Urinary bladder (tissue), 4 donors: ENCODE results near the gene ITPR2. TPM values are rescaled to one million over a fixed set of nuclear protein-coding genes. Genes with fewer than 3 reads are reported as not detected.
"Not testable (repeated sequence)": the region's sequence is repeated elsewhere in the genome, so short reads cannot be mapped to it uniquely, and the experiment has no call there.

Experiments
- DNase-seq: peaks from one replicate; pipeline ENCODE4 v3.0.0-alpha.2; 2015; ENCODE audit errors: extremely low spot score
- H3K27ac ChIP-seq: one replicate; pipeline ENCODE4 v1.5.1; 2013; ENCODE audit warnings: low read depth, mild to moderate bottlenecking, moderate library complexity
- H3K36me3 ChIP-seq: one replicate; pipeline ENCODE4 v1.6.1; 2013; ENCODE audit warnings: mild to moderate bottlenecking, moderate library complexity; ENCODE audit not compliant: insufficient read depth
- H3K4me1 ChIP-seq: one replicate; pipeline ENCODE4 v1.6.1; 2013; ENCODE audit warnings: mild to moderate bottlenecking, moderate library complexity; ENCODE audit not compliant: insufficient read depth
- H3K4me3 ChIP-seq: one replicate; pipeline ENCODE4 v1.5.1; 2013; ENCODE audit warnings: low read depth, low read length
- WGBS: extraction: QIAGEN DNeasy Blood & Tissue Kit; methylation state at CpG from one replicate; pipeline ENCODE4 v1.1.7; 2013; 5-methylcytosine and 5-hydroxymethylcytosine counted together
- polyA plus RNA-seq: library from polyadenylated mRNA; stranded (reverse); fragments of 200-250 nt; gene quantifications from one replicate; pipeline ENCODE4 v1.2.3, GENCODE V29; 2013
- total RNA-seq: library from RNA; depleted of rRNA; stranded (reverse); fragments of >200 nt; gene quantifications from one replicate; pipeline ENCODE4 v1.2.3, GENCODE V29; 2014
- donor health status: healthy with polysubstance abuse.
- donor health status: healthy.

The ITPR2 gene
- total and polyA plus RNA-seq, 2 donors: 5.6 to 48.2 TPM

DNA sequence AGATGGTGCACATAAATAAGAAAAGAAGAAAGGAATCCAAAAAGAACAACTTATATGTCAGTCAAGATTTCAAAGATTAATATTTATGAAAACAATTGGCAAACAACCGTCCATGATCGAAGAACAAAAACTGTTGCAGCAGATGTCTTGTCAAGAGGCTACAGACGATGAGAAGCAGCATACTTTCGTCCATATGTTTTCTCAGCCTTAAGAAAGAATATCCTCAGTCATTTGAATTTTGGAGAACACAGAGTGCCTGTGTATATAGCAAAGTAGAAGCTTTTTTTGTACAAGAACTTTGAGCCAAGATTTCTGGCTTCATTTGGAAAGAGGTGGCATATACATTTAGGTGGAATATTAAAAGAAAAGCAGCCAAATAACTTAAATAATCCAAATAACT, 297.2 kb downstream of the ITPR2 start:
- WGBS: 85% methylated on average over 4 of the region's 4 CpGs
- no peak for DNase-seq
- H3K36me3 ChIP-seq: no peaks in the 10 kb centered on the region
- H3K4me1 ChIP-seq: no peaks in the 10 kb centered on the region
- no peak overlapping the region for H3K4me3 ChIP-seq
- no peak overlapping the region for H3K27ac ChIP-seq

DNA sequence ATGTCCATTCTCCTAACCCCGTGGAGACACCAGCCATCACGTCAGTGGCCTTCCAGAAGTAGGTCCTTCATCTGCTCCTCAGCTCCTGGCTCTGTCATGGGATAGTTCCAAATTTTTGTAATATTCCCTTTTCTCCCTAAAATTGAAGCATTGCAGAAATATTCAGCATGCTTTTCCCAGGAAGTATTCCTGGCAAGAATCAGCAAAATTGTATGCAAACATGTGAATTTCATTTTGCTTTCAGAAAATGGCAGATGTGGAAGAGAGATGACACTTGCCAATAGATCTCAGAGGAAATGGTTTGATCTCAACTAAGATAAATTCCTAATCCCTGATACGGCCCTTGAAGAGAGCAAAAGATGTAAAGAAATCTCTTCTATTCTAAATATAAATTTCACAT, 298.9 kb downstream of the ITPR2 start:
- H3K4me3 ChIP-seq: no peak overlapping the region
- DNase-seq: no peak
- no peaks in the 10 kb centered on the region for H3K4me1 ChIP-seq
- 86% methylated on average over 3 of the region's 3 CpGs for WGBS
- no peak overlapping the region for H3K27ac ChIP-seq
- no peaks in the 10 kb centered on the region for H3K36me3 ChIP-seq

DNA sequence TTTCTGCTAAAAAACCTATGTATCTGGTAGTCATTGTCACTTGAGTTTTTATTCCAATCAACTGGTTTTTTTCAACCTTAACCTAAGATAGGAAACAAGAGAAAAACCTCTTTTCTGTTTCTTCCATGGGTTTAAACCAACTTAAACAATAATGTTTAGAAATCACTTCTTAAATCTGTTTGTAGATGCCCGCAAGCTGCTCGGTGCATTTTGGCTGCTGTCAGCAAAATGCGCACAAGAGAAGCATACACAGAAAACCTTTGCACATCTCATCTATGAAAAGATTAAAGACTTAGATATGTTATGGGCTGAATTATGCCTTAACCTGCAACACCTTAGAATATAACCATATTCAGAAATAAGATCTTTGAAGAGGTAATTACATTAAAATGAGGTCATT, 299.8 kb downstream of the ITPR2 start:
- no peaks in the 10 kb centered on the region for H3K4me1 ChIP-seq
- no peak overlapping the region for H3K27ac ChIP-seq
- no peaks in the 10 kb centered on the region for H3K36me3 ChIP-seq
- DNase-seq: no peak
- 92% methylated on average over 3 of the region's 3 CpGs for WGBS
- H3K4me3 ChIP-seq: no peak overlapping the region

DNA sequence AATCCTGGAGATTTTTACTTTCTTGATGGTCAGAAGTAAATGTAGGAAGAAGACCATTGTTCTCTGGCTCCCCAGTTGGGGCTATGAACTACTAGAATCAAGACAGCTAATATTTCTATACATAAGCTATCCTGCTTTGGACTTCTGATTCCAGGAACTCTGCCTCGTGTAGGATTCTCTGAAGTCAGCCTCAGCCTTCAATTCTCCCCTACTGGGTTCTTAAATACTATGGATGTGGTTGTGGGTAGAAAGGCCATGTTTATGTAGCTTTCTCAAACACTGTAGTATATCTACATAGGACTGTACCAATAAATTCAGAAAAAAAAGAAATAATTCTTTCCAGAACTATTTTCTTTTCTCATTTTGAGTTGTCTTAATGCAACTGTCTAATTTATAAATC, 302.5 kb downstream of the ITPR2 start:
- Histone ChIP-seq H3K4me3 (no peak overlapping the region), H3K36me3 (no peaks in the 10 kb centered on the region), H3K27ac (no peak overlapping the region), H3K4me1 (no peaks in the 10 kb centered on the region)
- WGBS: 77% methylated on average over 1 of the region's 1 CpG
- no peak for DNase-seq

DNA sequence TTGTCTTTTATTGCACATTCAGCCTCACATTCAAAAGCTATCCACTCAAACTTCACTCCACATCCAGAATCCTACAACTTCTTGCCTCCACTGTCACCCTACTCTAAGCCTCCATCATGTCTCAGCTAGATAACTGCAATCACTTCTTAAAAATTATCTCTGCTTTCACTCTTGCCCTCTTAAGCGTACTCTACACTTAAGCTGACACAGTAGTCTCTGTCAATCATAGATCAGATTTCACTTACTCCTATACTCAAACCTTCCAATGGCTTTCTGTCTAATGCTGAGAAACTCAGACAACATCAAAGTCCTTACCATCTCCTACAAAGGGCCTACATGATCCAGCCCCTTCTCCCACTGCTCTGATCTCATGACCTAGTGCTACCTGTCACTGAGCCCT, 304.1 kb downstream of the ITPR2 start:
- no peak overlapping the region for H3K27ac ChIP-seq
- no peaks in the 10 kb centered on the region for H3K36me3 ChIP-seq
- WGBS: 93% methylated on average over 1 of the region's 1 CpG
- H3K4me3 ChIP-seq: no peak overlapping the region
- no peak for DNase-seq
- H3K4me1 ChIP-seq: no peaks in the 10 kb centered on the region

DNA sequence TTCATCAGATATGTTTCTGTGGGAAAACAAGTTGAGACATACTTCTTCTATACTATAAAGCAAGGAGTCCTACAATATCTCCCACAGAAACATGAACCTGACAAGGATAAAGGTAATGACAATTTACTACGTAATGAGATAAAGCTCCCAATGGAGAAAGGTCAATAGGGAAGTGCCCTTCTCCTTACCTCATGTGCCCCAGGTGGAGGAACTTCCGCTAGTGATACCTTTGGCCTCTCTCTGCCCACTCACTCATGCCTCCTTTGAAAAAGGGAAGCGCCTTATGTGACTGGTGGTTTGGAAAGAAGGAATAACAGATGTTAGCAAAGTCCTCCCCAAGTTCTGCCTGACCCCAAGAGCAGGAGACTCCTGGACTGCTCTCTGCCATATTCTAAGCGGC, 305.3 kb downstream of the ITPR2 start:
- 94% methylated on average over 4 of the region's 4 CpGs for WGBS
- H3K4me1 ChIP-seq: no peaks in the 10 kb centered on the region
- DNase-seq: no peak
- no peaks in the 10 kb centered on the region for H3K36me3 ChIP-seq
- no peak overlapping the region for H3K4me3 ChIP-seq
- no peak overlapping the region for H3K27ac ChIP-seq

DNA sequence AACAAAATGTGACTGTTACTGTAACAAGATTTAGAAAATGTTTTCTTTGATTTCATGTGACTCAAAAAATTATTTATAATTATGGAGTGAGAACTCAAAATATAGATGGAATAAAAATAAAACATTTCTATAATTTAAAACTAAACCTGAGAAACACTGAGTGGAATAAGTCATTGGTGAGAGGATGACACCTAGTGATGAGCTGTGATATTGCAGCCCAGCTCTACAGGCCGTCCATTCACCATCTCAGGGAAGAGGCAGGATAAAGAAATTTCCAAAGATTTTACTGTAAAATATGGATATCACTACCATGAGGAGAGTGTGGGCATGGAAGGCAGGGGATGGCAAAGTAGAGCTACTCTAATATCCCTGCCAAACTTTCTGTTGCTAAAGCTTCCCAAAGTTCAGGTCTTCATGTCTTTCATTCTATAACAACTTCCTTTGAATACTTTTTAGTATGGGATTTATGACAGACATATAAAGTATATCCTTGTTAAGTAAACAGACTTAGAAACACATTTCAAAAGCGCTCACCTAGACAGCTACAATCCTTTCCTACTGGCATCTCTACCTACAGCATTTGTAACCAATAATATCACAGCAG, 308.0 kb downstream of the ITPR2 start:
- Histone ChIP-seq H3K4me3 (no peak overlapping the region), H3K27ac (no peak overlapping the region), H3K36me3 (no peaks in the 10 kb centered on the region), H3K4me1 (no peaks in the 10 kb centered on the region)
- DNase-seq: no peak
- WGBS: 99% methylated on average over 2 of the region's 2 CpGs

DNA sequence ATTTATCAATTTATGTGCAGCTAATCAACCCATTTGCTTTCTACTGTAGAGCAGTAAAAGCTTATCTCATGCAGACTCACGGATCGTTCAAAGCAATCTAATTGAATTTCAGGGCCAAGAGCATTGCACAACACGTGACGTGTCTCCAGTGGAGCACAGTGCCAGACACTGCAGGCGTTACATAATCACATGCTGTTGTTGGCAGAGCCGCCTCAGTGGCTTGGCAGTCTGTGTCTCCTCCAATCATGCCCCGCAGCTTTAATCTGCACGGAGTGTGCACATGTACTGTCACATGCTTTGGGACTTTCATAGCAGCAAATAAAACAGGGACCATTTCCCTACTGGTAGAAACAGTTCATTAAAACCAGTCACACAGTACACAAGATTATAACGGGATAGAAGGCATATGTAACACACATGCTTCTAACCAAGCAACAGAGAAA, 309.3 kb downstream of the ITPR2 start:
- Histone ChIP-seq H3K27ac (peak overlapping the region; percentile 5), H3K4me1 (no peaks in the 10 kb centered on the region), H3K36me3 (no peaks in the 10 kb centered on the region), H3K4me3 (no peak overlapping the region)
- peak; percentile 29 for DNase-seq
- 19% methylated on average over 9 of the region's 9 CpGs for WGBS

DNA sequence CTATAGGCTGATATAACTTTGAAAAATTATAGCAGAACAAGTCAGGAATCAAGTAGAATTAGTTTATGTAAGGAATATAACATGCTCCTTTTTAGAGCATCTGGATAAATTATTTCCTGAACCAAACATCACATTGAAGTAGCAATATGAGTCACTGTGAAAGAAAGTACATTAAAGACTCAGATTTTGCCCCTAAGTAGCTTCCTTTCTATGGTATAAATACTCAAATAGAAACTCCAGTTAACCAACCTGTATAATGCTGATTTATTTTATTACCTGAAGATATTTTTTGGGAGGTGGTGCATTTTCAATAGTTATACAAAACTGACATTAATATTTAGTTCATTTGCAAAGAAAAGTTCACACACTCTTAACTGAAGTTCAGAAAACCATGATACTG, 312.1 kb downstream of the ITPR2 start:
- Histone ChIP-seq H3K27ac (no peak overlapping the region), H3K36me3 (no peaks in the 10 kb centered on the region), H3K4me3 (no peak overlapping the region), H3K4me1 (no peaks in the 10 kb centered on the region)
- no peak for DNase-seq

DNA sequence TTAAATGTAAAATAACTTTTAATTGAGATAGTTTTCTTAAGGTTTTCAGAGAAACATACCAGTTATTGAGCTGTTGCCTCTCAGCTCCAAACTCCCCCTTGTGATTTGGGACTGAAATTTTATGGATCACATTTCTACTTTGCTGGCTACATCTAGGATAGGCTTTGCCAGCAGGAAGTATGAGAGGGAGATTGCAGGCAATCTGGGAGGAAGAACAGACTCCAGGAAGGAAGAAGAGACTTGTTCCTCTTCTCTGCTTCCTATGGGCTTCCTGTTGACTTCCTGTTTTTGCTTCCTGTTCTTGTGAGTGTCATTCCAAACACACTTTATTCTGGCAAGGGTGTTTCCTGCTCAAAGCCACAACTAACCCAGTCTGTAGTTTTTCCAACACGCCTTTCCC, 312.9 kb downstream of the ITPR2 start:
- DNase-seq: no peak
- Histone ChIP-seq H3K4me1 (no peaks in the 10 kb centered on the region), H3K27ac (no peak overlapping the region), H3K36me3 (no peaks in the 10 kb centered on the region), H3K4me3 (no peak overlapping the region)
- 97% methylated on average over 1 of the region's 1 CpG for WGBS

DNA sequence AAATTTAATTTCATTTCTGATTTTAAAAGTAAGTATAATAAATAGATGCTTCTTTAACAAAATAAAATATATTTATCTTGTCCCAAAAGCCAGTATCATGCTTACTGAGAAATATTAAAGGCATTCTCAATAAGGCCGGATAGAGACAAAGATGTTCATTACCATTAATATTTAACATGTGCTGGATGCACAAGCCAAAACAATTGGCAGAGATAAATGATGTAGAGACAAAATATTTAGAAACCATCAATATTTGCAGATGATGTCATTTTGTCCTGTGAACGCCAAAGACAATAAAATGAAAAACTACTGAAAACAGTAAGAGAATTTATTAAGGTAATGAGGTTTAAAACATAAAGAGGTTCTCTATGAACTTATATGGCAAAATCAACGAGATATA, 313.5 kb downstream of the ITPR2 start:
- no peak overlapping the region for H3K27ac ChIP-seq
- WGBS: 90% methylated on average over 3 of the region's 3 CpGs

DNA sequence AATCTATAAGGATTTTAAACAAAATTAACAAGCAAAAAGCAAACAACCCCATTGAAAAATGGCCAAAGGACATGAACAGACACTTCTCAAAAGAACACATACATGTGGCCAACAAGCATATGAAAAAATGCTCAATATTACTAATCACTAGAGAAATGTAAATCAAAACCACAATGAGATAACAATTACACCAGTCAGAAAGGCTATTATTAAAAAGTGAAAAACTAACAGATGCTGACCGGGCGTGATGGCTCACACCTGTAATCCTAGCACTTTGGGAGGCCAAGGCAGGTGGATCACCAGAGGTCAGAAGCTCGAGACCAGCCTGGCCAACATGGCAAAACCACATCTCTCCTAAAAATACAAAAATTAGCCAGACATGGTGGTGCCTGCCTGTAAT, 315.7 kb downstream of the ITPR2 start:
- H3K4me3 ChIP-seq, H3K27ac ChIP-seq, DNase-seq, H3K36me3 ChIP-seq, H3K4me1 ChIP-seq: not testable (repeated sequence)
- WGBS: 91% methylated on average over 3 of the region's 3 CpGs

More for the DNA sequence above, 313.5 kb downstream of the ITPR2 start:
- Histone ChIP-seq H3K4me3 (no peak overlapping the region), H3K4me1 (no peaks in the 10 kb centered on the region), H3K36me3 (no peaks in the 10 kb centered on the region)
- DNase-seq: no peak

DNA sequence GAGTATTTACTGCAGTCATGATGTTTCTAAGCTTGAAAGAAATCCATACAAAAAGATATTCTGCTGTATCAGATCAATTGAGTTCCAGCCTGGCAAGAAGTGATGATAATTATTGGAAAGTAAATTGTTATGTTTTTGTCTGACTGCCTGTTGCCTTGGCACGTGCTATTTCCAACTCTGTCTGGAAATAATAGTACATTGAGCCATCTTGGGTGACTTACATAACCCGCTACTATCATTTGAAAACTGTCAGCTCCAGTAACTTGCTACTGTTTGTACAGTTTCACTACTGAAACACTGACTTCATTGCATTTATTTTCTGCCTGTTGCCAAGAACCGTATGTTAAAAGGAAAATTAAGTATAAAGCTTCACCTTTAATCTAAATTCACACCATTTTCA, 318.6 kb downstream of the ITPR2 start:
- Histone ChIP-seq H3K36me3 (no peaks in the 10 kb centered on the region), H3K4me3 (no peak overlapping the region), H3K4me1 (no peaks in the 10 kb centered on the region), H3K27ac (no peak overlapping the region)
- DNase-seq: no peak
- 70% methylated on average over 3 of the region's 3 CpGs for WGBS

DNA sequence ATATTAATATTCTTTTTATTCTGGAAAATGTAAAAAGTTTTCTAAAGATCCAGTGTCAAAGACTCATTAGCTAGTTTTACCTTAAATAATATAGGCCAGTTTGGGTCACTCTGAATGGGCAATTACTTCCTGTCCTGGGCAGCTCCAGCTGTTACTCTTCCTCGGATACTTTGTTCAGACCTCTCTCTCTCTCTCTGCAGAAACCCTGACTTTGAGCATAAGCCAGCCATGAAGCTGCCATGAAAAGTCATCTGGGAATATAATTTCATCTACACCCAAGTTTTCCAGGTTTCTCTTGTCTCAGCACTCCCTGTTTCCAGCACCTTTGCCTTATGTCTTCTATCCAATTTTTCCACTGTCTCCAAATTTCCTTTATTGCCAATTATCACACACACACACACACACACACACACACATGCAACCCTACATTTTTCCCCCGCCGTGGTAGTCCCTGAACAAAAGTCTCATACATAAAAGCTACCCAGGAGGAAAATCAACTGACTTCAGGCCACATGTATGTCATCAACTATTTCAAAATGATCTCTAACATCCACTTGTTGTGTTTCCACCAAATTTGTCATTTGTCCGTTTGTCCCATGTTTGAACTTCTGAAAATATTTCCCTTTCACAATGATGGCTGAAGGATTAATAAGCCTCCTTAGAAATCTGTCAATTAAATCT, 319.5 kb downstream of the ITPR2 start:
- WGBS: 83% methylated on average over 4 of the region's 4 CpGs
- Histone ChIP-seq H3K36me3 (no peaks in the 10 kb centered on the region), H3K27ac (no peak overlapping the region), H3K4me1 (no peaks in the 10 kb centered on the region), H3K4me3 (no peak overlapping the region)
- no peak for DNase-seq
